ENCODE measurements around the gene CD81. TPM values are rescaled to one million over a fixed set of nuclear protein-coding genes. Genes with fewer than 3 reads are reported as not detected.

The CD81 gene
- total RNA-seq, 1 experiment from 2014 or later, result 296 TPM

DNA sequence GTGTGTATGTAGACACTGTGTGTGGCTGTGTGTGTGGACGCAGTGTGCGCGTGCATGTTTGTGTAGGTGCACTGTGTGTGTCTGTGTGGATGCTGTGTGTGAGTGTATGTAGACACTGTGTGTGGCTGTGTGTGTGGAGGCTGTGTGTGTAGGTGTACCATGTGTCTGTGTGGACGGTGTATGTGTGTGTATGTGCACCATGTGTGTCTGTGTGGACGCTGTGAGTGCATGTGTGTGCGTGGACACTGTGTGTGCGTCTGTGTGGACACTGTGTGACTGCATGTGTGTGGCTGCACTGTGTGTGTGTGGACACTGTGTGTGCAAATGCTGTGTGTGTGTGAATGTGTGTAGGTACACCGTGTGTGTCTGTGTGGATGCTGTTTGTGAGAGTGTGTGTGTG, 56.9 kb downstream of the CD81 start:
- Histone ChIP-seq H3K36me3 (ENCODE audit: control insufficient read depth in 1 of 2, insufficient read depth in 2 of 2, low read length in 2 of 2) (no peaks in the 10 kb centered on the region), H3K9me3 (ENCODE audit: control insufficient read depth in 1 of 2, insufficient read depth in 1 of 2, low read depth in 1 of 2, low read length in 2 of 2) (no peaks in the 10 kb centered on the region), H2AFZ (ENCODE audit: low read depth, low read length, poor library complexity, severe bottlenecking) (no peak overlapping the region), H3K9me2 (ENCODE audit: insufficient read depth) (no peaks in the 10 kb centered on the region), H3K79me2 (ENCODE audit: insufficient read depth, low read length) (no peaks in the 10 kb centered on the region), H3K4me1 (ENCODE audit: control insufficient read depth in 1 of 2, insufficient read depth in 2 of 2, low read length in 2 of 2) (no peaks in the 10 kb centered on the region), H3K9ac (ENCODE audit: low read length) (no peak overlapping the region), H3K4me2 (ENCODE audit: low read length) (no peak overlapping the region), H3K4me3 (replicated peaks in 1 of 2; ENCODE audit: low read depth in 1 of 2, low read length in 2 of 2) (no peak overlapping the region), H3K27ac (ENCODE audit: low read depth, low read length) (no peak overlapping the region), H4K20me1 (ENCODE audit: insufficient read depth) (no peaks in the 10 kb centered on the region), H3K27me3 (ENCODE audit: insufficient read depth, low read length) (0 out of 2 replicates have a peak, but pooled peaks cover 9% of the 10 kb centered on the region)
- POLR2A ChIA-PET, result no interaction called here
- RAD21 ChIA-PET (ENCODE audit: low non-redundant PET in 1 of 2, low total read pairs in 2 of 2, uncharacterized antibody in 2 of 2, unreplicated experiment in 2 of 2), result no interaction called here
- DNase-seq (ENCODE audit: low read depth, low spot score), result no peak
- CTCF ChIA-PET, result no interaction called here
- intact Hi-C loops (cut with micrococcal nuclease), result no loop called here
- no TSS peak for BruUV-seq (replicated peaks)
- ATAC-seq, result no peak
- TF ChIP-seq EZH2phosphoT487 (IDR thresholded peaks at IDR 0.05; ENCODE audit: borderline replicate concordance), result no peak
- TF ChIP-seq, protein P1, sequence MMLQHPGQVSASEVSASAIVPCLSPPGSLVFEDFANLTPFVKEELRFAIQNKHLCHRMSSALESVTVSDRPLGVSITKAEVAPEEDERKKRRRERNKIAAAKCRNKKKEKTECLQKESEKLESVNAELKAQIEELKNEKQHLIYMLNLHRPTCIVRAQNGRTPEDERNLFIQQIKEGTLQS (IDR thresholded peaks at IDR 0.05), result no peak
- TF ChIP-seq, protein P2, sequence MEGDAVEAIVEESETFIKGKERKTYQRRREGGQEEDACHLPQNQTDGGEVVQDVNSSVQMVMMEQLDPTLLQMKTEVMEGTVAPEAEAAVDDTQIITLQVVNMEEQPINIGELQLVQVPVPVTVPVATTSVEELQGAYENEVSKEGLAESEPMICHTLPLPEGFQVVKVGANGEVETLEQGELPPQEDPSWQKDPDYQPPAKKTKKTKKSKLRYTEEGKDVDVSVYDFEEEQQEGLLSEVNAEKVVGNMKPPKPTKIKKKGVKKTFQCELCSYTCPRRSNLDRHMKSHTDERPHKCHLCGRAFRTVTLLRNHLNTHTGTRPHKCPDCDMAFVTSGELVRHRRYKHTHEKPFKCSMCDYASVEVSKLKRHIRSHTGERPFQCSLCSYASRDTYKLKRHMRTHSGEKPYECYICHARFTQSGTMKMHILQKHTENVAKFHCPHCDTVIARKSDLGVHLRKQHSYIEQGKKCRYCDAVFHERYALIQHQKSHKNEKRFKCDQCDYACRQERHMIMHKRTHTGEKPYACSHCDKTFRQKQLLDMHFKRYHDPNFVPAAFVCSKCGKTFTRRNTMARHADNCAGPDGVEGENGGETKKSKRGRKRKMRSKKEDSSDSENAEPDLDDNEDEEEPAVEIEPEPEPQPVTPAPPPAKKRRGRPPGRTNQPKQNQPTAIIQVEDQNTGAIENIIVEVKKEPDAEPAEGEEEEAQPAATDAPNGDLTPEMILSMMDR (IDR thresholded peaks at IDR 0.05 in 2 of 3, conservative IDR thresholded peaks at IDR 0.05 in 1 of 3; ENCODE audit: borderline replicate concordance in 1 of 3, insufficient read depth in 1 of 3, low read depth in 2 of 3, low read length in 2 of 3), result no peak
- TF ChIP-seq ELF1 (IDR thresholded peaks at IDR 0.05; ENCODE audit: borderline replicate concordance, low read depth), result no peak
- no peak for TF ChIP-seq EGR1 (IDR thresholded peaks at IDR 0.05; ENCODE audit: low read depth)
- no peak for TF ChIP-seq FOSL1 (IDR thresholded peaks at IDR 0.05; ENCODE audit: low read depth)
- no peak for TF ChIP-seq SIN3A (IDR thresholded peaks at IDR 0.05; ENCODE audit: low read depth)
- TF ChIP-seq SP1 (IDR thresholded peaks at IDR 0.05; ENCODE audit: low read depth), result no peak
- TF ChIP-seq SRF (IDR thresholded peaks at IDR 0.05; ENCODE audit: low read depth), result no peak
- TF ChIP-seq, protein P3, sequence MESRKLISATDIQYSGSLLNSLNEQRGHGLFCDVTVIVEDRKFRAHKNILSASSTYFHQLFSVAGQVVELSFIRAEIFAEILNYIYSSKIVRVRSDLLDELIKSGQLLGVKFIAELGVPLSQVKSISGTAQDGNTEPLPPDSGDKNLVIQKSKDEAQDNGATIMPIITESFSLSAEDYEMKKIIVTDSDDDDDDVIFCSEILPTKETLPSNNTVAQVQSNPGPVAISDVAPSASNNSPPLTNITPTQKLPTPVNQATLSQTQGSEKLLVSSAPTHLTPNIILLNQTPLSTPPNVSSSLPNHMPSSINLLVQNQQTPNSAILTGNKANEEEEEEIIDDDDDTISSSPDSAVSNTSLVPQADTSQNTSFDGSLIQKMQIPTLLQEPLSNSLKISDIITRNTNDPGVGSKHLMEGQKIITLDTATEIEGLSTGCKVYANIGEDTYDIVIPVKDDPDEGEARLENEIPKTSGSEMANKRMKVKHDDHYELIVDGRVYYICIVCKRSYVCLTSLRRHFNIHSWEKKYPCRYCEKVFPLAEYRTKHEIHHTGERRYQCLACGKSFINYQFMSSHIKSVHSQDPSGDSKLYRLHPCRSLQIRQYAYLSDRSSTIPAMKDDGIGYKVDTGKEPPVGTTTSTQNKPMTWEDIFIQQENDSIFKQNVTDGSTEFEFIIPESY (IDR thresholded peaks at IDR 0.05; ENCODE audit: extremely low read depth, insufficient replicate concordance, low read length), result no peak
- TF ChIP-seq CEBPB (IDR thresholded peaks at IDR 0.05; ENCODE audit: low read depth), result no peak
- TF ChIP-seq POLR2A (IDR thresholded peaks at IDR 0.05; ENCODE audit: borderline replicate concordance, extremely low read depth, insufficient read depth, insufficient read length), result no peak
- no peak for TF ChIP-seq ZNF274 (IDR thresholded peaks at IDR 0.05; ENCODE audit: low read depth, low read length)
- TF ChIP-seq TCF7L2 (IDR thresholded peaks at IDR 0.05; ENCODE audit: borderline replicate concordance, extremely low read depth, insufficient read depth, insufficient read length), result no peak

Data from HCT116 (cell line).